ENCODE data around the gene SPINT1. TPM values are rescaled to one million over a fixed set of nuclear protein-coding genes. Genes with fewer than 3 reads are reported as not detected.
A peak's percentile ranks its signal among the peaks of the same experiment; 100 is the strongest.

Gene SPINT1
- total and polyA plus RNA-seq, 7 donors: 0.03 to 0.54 (median 0.19) TPM

DNA sequence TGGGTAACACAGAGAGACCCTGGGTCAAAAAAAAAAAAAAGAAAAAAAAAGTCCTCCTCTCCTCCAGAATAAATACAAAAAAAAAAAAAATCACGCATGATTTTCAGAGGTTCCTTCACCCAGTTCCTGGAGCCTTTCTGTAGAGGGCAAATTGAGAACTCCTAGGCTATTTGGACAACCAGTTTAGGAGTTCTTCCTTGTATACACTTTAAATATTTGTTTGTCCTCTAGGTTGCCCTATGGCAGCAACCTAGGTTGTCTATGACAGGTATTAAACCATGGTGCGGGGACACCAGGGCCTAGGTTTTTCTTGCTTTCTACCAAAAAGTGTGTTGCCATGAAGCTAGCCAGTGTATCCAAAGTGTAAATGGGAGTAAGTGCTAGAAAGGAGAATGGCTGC, 40.8 kb upstream of the SPINT1 start:
- 95 to 98% (median 97%) methylated on average over 2 of the region's 2 CpGs for WGBS, 3 donors
- H3K4me3 ChIP-seq: no peak overlapping the region
- peaks cover 6 to 9% of the 10 kb centered on the region in 2 donors for H3K36me3 ChIP-seq (ENCODE audit: insufficient read depth in 1 of 2, low read depth in 1 of 2)
- intact Hi-C loops (cut with DNase I): loop anchor here in 1 of 2 donors (10.0 kb wide), 1 partner anchor 48 kb away; the partner anchor contains the start of gene RMDN3
- peaks cover 29% of the 10 kb centered on the region for H3K4me1 ChIP-seq
- DNase-seq (no peak), ATAC-seq (no peak)
- TF ChIP-seq CTCF (IDR thresholded peaks at IDR 0.05): no peak
- no peaks in the 10 kb centered on the region for H3K27me3 ChIP-seq (ENCODE audit: insufficient read depth in 3 of 3, low read length in 2 of 3)
- no peak overlapping the region for H3K27ac ChIP-seq
- H3K9me3 ChIP-seq: no peaks in the 10 kb centered on the region

DNA sequence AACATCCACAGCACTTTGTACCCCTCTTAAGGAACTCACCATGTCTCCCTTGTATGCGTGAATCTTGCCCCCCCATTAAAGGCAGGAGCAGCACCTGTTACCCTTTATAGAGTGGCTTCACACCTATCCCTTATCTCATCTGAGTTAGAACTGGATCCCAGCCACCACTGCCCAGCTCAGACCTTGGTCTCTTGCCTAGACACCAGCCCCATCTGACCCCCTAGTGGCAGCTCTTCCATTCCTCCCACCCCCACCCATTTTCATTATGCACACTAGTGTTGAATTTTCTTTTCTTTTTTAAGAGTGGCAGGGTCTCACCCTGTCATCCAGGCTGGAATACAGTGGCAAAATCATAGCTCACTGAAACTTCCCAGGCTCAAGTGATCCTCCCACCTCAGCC, 40.2 kb upstream of the SPINT1 start:
- peaks cover 6 to 9% of the 10 kb centered on the region in 2 donors for H3K36me3 ChIP-seq (ENCODE audit: insufficient read depth in 1 of 2, low read depth in 1 of 2)
- TF ChIP-seq CTCF (IDR thresholded peaks at IDR 0.05): no peak
- H3K27me3 ChIP-seq (ENCODE audit: insufficient read depth in 3 of 3, low read length in 2 of 3): no peaks in the 10 kb centered on the region
- no peak for DNase-seq
- WGBS, 3 donors: 83 to 96% (median 86%) methylated on average over 1 of the region's 1 CpG
- H3K4me3 ChIP-seq: no peak overlapping the region
- no peak overlapping the region for H3K27ac ChIP-seq
- peaks cover 32% of the 10 kb centered on the region for H3K4me1 ChIP-seq
- no peak for ATAC-seq
- intact Hi-C loops (cut with DNase I): loop anchor here in 1 of 2 donors (10.0 kb wide), 1 partner anchor 49 kb away; the partner anchor contains the start of gene RMDN3
- H3K9me3 ChIP-seq: no peaks in the 10 kb centered on the region

- WGBS, 3 donors: 0 to 3% (median 2%) methylated on average over 2 of the region's 2 CpGs
- Histone ChIP-seq H3K4me1 (peaks cover 25% of the 10 kb centered on the region), H3K9me3 (no peaks in the 10 kb centered on the region), H3K27ac (peak overlapping the region; percentile 96), H3K36me3 (ENCODE audit: insufficient read depth in 1 of 2, low read depth in 1 of 2) (peaks cover 2 to 28% of the 10 kb centered on the region in 2 donors), H3K27me3 (ENCODE audit: insufficient read depth in 3 of 3, low read length in 2 of 3) (no peaks in the 10 kb centered on the region), H3K4me3 (peak overlapping the region; percentile 87)
- intact Hi-C loops (cut with DNase I): loop anchor here in 1 of 2 donors (10.0 kb wide), 1 partner anchor 52 kb away; the partner anchor contains the start of gene RMDN3
- ATAC-seq: no peak
- no peak for TF ChIP-seq CTCF (IDR thresholded peaks at IDR 0.05)
- DNase-seq: no peak
These were observed 37.2 kb upstream of the SPINT1 start for GRCh38 chr15:40806672-40807027.

- Histone ChIP-seq H3K36me3 (ENCODE audit: insufficient read depth in 1 of 2, low read depth in 1 of 2) (peaks cover 2 to 33% of the 10 kb centered on the region in 2 donors), H3K27me3 (ENCODE audit: insufficient read depth in 3 of 3, low read length in 2 of 3) (no peaks in the 10 kb centered on the region), H3K4me3 (peak within 1 kb of the TSS; percentile 87), H3K27ac (peak within 1 kb of the TSS; percentile 96), H3K9me3 (no peaks in the 10 kb centered on the region), H3K4me1 (peaks cover 21% of the 10 kb centered on the region)
- 0% methylated on average over 49 to 64 of the region's 64 CpGs for WGBS, 3 donors
- DNase-seq (peak; percentile 97 to 98), ATAC-seq (peak; percentile 99)
- TF ChIP-seq CTCF (IDR thresholded peaks at IDR 0.05): no peak
- intact Hi-C loops (cut with DNase I): loop anchor here in 1 of 2 donors (10.0 kb wide), 1 partner anchor 52 kb away; the partner anchor contains the start of gene RMDN3
These were observed 36.6 kb upstream of the SPINT1 start, which contains the start of the genes DNAJC17 and ZFYVE19 for GRCh38 chr15:40807028-40807887. Gene DNAJC17 (minus strand): TSS chr15:40807473. CDS start chr15:40807446, 27 bp downstream. Gene ZFYVE19 (plus strand): TSS chr15:40807089. CDS start chr15:40807590, 501 bp downstream.

All from psoas muscle (tissue), 8 donors.